Kidney epithelial cell (primary cell): ENCODE results near the gene MTMR3. TPM values are rescaled to one million over a fixed set of nuclear protein-coding genes. Genes with fewer than 3 reads are reported as not detected.

ENCODE experiments used
- DNase-seq: peaks from one replicate; pipeline ENCODE4 v3.0.0-alpha.2; 2010; ENCODE audit warnings: low read depth
- H3K27me3 ChIP-seq: 2 replicates; pipeline ENCODE4 v1.6.0; 2011; ENCODE audit warnings: low read length; ENCODE audit not compliant: control insufficient read depth, insufficient read depth
- H3K36me3 ChIP-seq: 2 replicates; pipeline ENCODE4 v1.5.1; 2011; ENCODE audit warnings: low read length; ENCODE audit not compliant: control insufficient read depth, insufficient read depth
- H3K4me3 ChIP-seq: 2 replicates; pipeline ENCODE4 v1.5.1; 2011; ENCODE audit warnings: low read depth, mild to moderate bottlenecking, control low read depth, low read length
- total RNA-seq: library from RNA; depleted of rRNA; stranded (reverse); fragments of >200 nt; gene quantifications from 2 replicates; pipeline ENCODE4 v1.2.3, GENCODE V29; 2015
- TF ChIP-seq, protein P1 (sequence below): IDR thresholded peaks from 2 replicates; pipeline ENCODE4 v1.5.1; 2011; ENCODE audit warnings: mild to moderate bottlenecking, moderate library complexity, low read length, control low read depth, inconsistent platforms; ENCODE audit not compliant: insufficient read depth, poor library complexity, severe bottlenecking

MTMR3 gene
- total RNA-seq, 1 donor from 2014 or later = 31.9 TPM

DNA sequence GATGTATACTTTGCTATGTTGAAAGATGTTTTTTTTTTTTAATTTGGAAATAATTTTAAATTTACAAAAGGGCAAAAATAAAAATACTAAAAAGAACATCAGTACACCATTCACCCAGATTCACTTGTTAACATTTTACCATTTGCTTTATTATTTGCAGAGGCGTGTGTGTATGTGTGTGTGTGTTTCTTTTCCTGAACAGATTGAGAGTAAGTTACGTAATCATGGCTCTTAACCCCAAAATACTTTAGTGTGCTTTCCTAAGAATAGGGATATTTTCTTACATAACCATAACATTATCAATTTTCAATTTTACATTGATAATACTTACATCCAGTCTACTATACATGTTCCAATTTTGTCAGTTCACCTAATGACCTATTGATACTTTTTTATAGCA is 105.7 kb downstream of the MTMR3 start:
- H3K4me3 ChIP-seq = no peak overlapping the region
- H3K27me3 ChIP-seq = no peaks in the 10 kb centered on the region
- TF ChIP-seq, protein P1, sequence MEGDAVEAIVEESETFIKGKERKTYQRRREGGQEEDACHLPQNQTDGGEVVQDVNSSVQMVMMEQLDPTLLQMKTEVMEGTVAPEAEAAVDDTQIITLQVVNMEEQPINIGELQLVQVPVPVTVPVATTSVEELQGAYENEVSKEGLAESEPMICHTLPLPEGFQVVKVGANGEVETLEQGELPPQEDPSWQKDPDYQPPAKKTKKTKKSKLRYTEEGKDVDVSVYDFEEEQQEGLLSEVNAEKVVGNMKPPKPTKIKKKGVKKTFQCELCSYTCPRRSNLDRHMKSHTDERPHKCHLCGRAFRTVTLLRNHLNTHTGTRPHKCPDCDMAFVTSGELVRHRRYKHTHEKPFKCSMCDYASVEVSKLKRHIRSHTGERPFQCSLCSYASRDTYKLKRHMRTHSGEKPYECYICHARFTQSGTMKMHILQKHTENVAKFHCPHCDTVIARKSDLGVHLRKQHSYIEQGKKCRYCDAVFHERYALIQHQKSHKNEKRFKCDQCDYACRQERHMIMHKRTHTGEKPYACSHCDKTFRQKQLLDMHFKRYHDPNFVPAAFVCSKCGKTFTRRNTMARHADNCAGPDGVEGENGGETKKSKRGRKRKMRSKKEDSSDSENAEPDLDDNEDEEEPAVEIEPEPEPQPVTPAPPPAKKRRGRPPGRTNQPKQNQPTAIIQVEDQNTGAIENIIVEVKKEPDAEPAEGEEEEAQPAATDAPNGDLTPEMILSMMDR = no peak
- DNase-seq = no peak
- no peaks in the 10 kb centered on the region for H3K36me3 ChIP-seq

DNA sequence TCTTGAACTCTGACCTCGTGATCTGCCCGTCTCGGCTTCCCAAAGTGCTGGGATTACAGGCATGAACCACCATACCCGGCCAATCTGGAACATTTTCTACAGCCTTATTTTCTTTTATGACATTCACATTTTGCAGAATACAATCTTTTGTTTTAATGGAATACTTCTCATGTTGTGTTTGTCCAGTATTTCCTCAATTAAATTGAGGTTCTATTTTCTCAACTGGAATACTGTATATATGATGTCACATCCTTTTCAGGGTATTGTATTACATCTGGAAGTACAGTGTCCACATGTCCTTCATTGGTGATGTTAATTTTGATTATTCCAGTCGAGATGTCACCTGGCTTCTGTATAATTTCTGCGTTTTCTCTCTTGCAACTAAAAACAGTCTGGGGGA is 106.5 kb downstream of the MTMR3 start:
- no peaks in the 10 kb centered on the region for H3K36me3 ChIP-seq
- no peaks in the 10 kb centered on the region for H3K27me3 ChIP-seq
- no peak for DNase-seq
- no peak overlapping the region for H3K4me3 ChIP-seq
- TF ChIP-seq, protein P1 = no peak

DNA sequence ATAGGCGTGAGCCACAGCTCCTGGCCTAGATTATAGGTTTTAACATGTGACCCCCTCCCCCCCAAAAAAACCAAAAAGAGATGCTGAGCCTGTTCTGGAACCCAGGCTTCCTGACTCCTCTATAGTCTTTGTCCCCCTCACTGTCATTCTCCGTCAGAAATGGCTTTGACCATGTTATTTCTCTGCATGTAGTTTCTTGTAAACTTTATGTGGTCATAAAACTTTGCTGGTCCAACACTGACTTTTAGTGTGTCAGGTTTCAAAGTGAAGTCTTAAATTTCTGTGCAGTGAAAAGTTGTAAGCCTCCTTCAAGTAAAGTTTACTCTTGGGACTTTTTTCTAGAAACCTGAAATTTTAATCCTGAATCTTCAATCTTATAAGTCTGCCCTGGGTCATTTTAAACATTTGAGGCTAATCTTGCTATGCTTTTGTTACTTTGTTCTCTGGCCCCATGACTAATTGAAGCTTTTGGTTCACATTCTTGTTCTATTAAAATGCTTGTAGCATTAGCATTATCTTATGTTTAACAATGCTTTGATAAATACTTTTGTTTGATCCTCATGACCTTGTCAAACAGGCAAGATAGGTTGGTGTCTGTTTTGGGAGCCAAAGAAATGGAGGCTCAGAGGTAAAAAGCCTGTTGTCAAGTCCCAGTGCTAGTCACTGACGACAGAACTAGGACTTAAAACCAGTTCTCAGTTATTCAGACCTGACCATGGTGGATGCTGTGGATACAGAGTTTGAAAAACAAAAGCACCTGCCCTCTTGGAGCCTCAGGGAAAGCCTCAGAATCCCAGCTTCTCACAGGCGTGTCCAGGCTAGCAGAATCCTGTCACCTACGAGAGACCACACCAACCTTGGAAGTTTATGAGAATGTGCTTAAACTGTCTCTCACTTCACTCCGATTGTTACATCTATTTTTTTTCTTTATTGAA is 109.6 kb downstream of the MTMR3 start:
- Histone ChIP-seq H3K36me3 (no peaks in the 10 kb centered on the region), H3K27me3 (no peaks in the 10 kb centered on the region), H3K4me3 (no peak overlapping the region)
- no peak for DNase-seq
- TF ChIP-seq, protein P1 = no peak

- TF ChIP-seq, protein P1 = peak; percentile 6
Observed at GRCh38 chr22:29994027-29994715, 111.2 kb downstream of the MTMR3 start.

DNA sequence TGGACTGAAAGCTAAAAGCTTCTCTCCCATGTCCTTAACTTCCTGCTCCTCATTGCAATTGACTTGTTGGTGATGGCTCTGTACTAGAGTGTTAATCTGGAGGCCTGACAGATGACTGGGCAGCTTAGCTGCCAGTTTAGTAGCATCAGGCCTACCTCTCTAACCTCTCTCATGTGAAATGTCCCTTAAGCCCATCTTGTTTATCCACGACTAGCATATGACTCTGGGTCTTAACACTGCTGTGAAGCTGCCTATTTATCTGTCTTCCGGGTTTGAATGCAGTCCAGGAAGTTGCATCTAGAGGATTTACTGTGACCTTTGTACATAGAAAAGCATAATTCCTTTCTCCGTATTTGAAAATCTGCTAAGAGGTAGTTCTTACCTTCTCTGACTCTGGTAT is 112.0 kb downstream of the MTMR3 start:
- no peak for DNase-seq
- Histone ChIP-seq H3K27me3 (no peaks in the 10 kb centered on the region), H3K4me3 (no peak overlapping the region), H3K36me3 (no peaks in the 10 kb centered on the region)
- TF ChIP-seq, protein P1 = no peak

More at GRCh38 chr22:29994027-29994715, 111.2 kb downstream of the MTMR3 start:
- Histone ChIP-seq H3K36me3 (no peaks in the 10 kb centered on the region), H3K4me3 (no peak overlapping the region), H3K27me3 (no peaks in the 10 kb centered on the region)
- DNase-seq = peak; percentile 71
